Uterus (tissue), 4 donors: ENCODE data around the gene GALNT6. TPM values are rescaled to one million over a fixed set of nuclear protein-coding genes. Genes with fewer than 3 reads are reported as not detected.

Source experiments
- DNase-seq, 2 donors: peaks; one replicate each; pipeline ENCODE4 v3.0.0-alpha.2; 2019 to 2020
- H3K27ac ChIP-seq, 2 donors: fragments of 200-600 bp; sonication (generic); 1 replicate in 1 of 2; 2 replicates in 1 of 2; pipeline ENCODE4 v1.5.1; 2016 to 2018
- H3K27me3 ChIP-seq, 2 donors: fragments of 200-600 bp; sonication (generic); one replicate each; pipeline ENCODE4 v1.5.1; 2018 to 2019; ENCODE audit warnings: control low read depth in 1 of 2
- H3K36me3 ChIP-seq, 2 donors: fragments of 200-600 bp; sonication (generic); one replicate each; pipeline ENCODE4 v1.5.1; 2019; ENCODE audit warnings: control low read depth in 1 of 2
- H3K4me1 ChIP-seq, 2 donors: fragments of 200-600 bp; sonication (generic); one replicate each; pipeline ENCODE4 v1.5.1; 2018 to 2019; ENCODE audit warnings: control low read depth in 1 of 2
- H3K4me3 ChIP-seq, 2 donors: fragments of 200-600 bp; sonication (generic); 1 replicate in 1 of 2; 2 replicates in 1 of 2; pipeline ENCODE4 v1.5.1; 2018 to 2019; ENCODE audit warnings: mild to moderate bottlenecking in 1 of 2
- H3K9me3 ChIP-seq, 2 donors: fragments of 200-600 bp; sonication (generic); one replicate each; pipeline ENCODE4 v1.5.1; 2019; ENCODE audit warnings: control low read depth in 1 of 2
- POLR2A ChIP-seq, 2 donors: fragments of 450-650 bp; IDR thresholded peaks; one replicate each; pipeline ENCODE4 v1.6.1; 2016; ENCODE audit warnings: antibody characterized with exemption in 2 of 2, mild to moderate bottlenecking in 1 of 2, moderate library complexity in 1 of 2
- intact Hi-C: fragments of 100-400 bp; cut with DNase I; formaldehyde crosslinking; loops from one replicate; pipeline ENCODE4 v1.15.1; 2023; ENCODE audit warnings: low total_unique reads
- total RNA-seq, 4 donors: library from RNA; depleted of rRNA in 3 of 4; stranded (reverse); fragments of >200 nt in 3 of 4; gene quantifications; one replicate each; pipeline versions ENCODE4 v1.1.0 to v1.2.4, GENCODE V29; 2014 to 2023
- TF ChIP-seq, protein P1 (sequence below), 4 experiments: fragments of 200-600 bp in 2 of 4; fragments of 450-650 bp in 2 of 4; sonication (generic) in 2 of 4; IDR thresholded peaks; one replicate each; pipeline ENCODE4 v1.5.1; 2016 to 2019; ENCODE audit warnings: antibody characterized with exemption in 4 of 4, mild to moderate bottlenecking in 2 of 4, moderate library complexity in 1 of 4
- donor health status: DM: yes; HTN: yes; CAD: no.

GALNT6 gene
- total RNA-seq, 4 donors from 2014 or later, result under 0.01 to 1.3 (median 0.76) TPM; not detected in 1

GRCh38 chr12:51324953-51325352 is 66.3 kb downstream of the GALNT6 start:
- Histone ChIP-seq H3K36me3 (no peaks in the 10 kb centered on the region), H3K4me3 (no peak overlapping the region), H3K9me3 (no peaks in the 10 kb centered on the region), H3K27me3 (no peaks in the 10 kb centered on the region), H3K27ac (no peak overlapping the region), H3K4me1 (no peaks in the 10 kb centered on the region)
- intact Hi-C loops, result no loop called here
- no peak for DNase-seq
- TF ChIP-seq, protein P1, sequence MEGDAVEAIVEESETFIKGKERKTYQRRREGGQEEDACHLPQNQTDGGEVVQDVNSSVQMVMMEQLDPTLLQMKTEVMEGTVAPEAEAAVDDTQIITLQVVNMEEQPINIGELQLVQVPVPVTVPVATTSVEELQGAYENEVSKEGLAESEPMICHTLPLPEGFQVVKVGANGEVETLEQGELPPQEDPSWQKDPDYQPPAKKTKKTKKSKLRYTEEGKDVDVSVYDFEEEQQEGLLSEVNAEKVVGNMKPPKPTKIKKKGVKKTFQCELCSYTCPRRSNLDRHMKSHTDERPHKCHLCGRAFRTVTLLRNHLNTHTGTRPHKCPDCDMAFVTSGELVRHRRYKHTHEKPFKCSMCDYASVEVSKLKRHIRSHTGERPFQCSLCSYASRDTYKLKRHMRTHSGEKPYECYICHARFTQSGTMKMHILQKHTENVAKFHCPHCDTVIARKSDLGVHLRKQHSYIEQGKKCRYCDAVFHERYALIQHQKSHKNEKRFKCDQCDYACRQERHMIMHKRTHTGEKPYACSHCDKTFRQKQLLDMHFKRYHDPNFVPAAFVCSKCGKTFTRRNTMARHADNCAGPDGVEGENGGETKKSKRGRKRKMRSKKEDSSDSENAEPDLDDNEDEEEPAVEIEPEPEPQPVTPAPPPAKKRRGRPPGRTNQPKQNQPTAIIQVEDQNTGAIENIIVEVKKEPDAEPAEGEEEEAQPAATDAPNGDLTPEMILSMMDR (IDR thresholded peaks at IDR 0.05), result no peak
- no peak for TF ChIP-seq POLR2A (IDR thresholded peaks at IDR 0.05)

GRCh38 chr12:51323966-51324895 is 67.0 kb downstream of the GALNT6 start, which contains the start of gene BIN2:
BIN2 (minus strand) TSS chr12:51324174; CDS start chr12:51324102, 72 bp downstream.
- Histone ChIP-seq H3K9me3 (no peaks in the 10 kb centered on the region), H3K4me3 (no peak within 1 kb of the TSS), H3K36me3 (no peaks in the 10 kb centered on the region), H3K4me1 (no peaks in the 10 kb centered on the region), H3K27me3 (no peaks in the 10 kb centered on the region), H3K27ac (no peak within 1 kb of the TSS)
- TF ChIP-seq, protein P1 (IDR thresholded peaks at IDR 0.05), result no peak
- no peak for TF ChIP-seq POLR2A (IDR thresholded peaks at IDR 0.05)
- intact Hi-C loops, result no loop called here
- DNase-seq, result peak in 1 of 2 donors; percentile 18

DNA sequence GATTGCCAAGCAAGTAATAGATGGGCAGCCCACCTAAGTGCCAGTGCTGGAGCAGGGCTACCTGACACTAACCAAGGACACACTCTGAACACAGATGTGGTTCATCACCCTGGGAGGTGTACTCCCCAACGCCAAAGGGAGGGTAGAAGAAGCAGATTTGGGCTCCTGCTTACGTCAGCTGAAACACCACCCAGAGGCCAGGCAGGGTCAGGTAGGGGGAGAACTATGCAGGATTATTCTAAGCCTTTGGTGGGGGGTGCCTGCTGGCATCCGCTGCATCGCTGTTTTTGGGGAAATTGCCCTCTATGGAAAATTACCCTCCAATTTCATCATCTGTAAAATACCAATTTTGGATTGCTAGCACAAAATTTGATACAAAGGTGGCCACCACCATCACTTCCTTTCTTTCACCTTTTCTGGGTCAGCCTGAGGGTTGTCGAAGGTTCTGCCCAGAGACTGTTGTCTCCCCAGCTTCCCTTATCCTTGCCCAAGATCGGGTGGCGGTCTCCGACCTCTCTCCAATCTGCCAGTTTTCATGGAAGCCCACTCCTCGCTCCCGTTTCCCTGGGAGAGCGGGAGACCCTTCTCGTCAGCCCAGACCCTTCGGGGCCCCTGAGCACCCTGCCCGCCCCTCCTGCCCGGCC is 67.8 kb downstream of the GALNT6 start:
- TF ChIP-seq POLR2A (IDR thresholded peaks at IDR 0.05), result no peak
- TF ChIP-seq, protein P1 (IDR thresholded peaks at IDR 0.05), result no peak
- no peak for DNase-seq
- H3K27ac ChIP-seq, result no peak overlapping the region
- no peaks in the 10 kb centered on the region for H3K36me3 ChIP-seq
- no peaks in the 10 kb centered on the region for H3K27me3 ChIP-seq
- no peaks in the 10 kb centered on the region for H3K4me1 ChIP-seq
- H3K4me3 ChIP-seq, result no peak overlapping the region
- H3K9me3 ChIP-seq, result no peaks in the 10 kb centered on the region
- intact Hi-C loops, result no loop called here

- DNase-seq, result no peak
- Histone ChIP-seq H3K27ac (no peak overlapping the region), H3K4me1 (no peaks in the 10 kb centered on the region), H3K36me3 (no peaks in the 10 kb centered on the region), H3K4me3 (no peak overlapping the region), H3K9me3 (no peaks in the 10 kb centered on the region), H3K27me3 (no peaks in the 10 kb centered on the region)
- intact Hi-C loops, result no loop called here
- TF ChIP-seq, protein P1 (IDR thresholded peaks at IDR 0.05), result no peak
- TF ChIP-seq POLR2A (IDR thresholded peaks at IDR 0.05), result no peak
These were observed 68.8 kb downstream of the GALNT6 start for GRCh38 chr12:51322452-51322851.

DNA sequence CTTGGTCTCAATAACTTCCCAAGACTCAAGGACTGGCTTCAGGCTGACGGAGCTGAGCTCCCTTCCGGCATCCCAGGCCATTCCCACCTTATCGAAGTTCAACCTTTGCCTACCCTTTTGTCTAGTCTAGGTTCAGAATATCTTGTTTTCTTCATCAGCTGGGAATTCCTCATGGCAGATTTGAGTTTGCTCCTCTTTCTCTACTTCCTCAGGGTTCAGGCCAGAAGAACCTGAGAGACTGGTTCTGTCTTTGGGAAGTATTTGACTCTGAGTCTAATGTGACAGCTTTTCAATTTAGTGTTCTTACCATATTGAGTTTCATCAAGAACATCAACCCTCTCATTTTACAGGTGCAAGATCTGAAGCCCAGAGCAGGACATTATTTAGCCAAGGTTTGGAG is 69.3 kb downstream of the GALNT6 start:
- H3K36me3 ChIP-seq, result no peaks in the 10 kb centered on the region
- no peaks in the 10 kb centered on the region for H3K9me3 ChIP-seq
- no peaks in the 10 kb centered on the region for H3K4me1 ChIP-seq
- H3K27ac ChIP-seq, result no peak overlapping the region
- no peak for TF ChIP-seq POLR2A (IDR thresholded peaks at IDR 0.05)
- TF ChIP-seq, protein P1 (IDR thresholded peaks at IDR 0.05), result no peak
- no peaks in the 10 kb centered on the region for H3K27me3 ChIP-seq
- DNase-seq, result no peak
- intact Hi-C loops, result no loop called here
- no peak overlapping the region for H3K4me3 ChIP-seq
